Measurements from ENCODE around the gene RSPO3.

The RSPO3 gene

DNA sequence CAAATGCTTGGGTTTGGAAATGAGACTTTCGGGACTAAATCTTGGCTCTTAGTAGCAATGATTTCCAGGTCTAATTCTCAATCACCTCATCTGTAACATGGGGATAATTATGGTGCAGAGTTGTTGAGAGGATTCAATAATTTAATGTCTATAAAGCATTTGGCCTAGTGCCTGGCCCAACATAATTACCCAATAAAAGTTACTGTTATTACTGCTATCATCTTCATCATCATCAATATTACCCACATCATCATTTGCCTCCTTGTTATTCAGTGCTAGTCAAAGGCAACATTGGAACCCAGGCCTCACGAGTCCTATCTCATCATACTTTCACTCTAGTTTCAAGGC is 34.5 kb upstream of the RSPO3 start:
- no peak for TF ChIP-seq ZSCAN16 (tag by site-specific recombination; IDR thresholded peaks at IDR 0.05)
- no peak for TF ChIP-seq ZNF777 (tag by site-specific recombination; IDR thresholded peaks at IDR 0.05; ENCODE audit: borderline replicate concordance)
- TF ChIP-seq ZNF501 (tag by site-specific recombination; IDR thresholded peaks at IDR 0.05): no peak
- TF ChIP-seq HOXD13 (CRISPR knock-in tag; IDR thresholded peaks at IDR 0.05; ENCODE audit: borderline replicate concordance): no peak
- TF ChIP-seq, protein P1, sequence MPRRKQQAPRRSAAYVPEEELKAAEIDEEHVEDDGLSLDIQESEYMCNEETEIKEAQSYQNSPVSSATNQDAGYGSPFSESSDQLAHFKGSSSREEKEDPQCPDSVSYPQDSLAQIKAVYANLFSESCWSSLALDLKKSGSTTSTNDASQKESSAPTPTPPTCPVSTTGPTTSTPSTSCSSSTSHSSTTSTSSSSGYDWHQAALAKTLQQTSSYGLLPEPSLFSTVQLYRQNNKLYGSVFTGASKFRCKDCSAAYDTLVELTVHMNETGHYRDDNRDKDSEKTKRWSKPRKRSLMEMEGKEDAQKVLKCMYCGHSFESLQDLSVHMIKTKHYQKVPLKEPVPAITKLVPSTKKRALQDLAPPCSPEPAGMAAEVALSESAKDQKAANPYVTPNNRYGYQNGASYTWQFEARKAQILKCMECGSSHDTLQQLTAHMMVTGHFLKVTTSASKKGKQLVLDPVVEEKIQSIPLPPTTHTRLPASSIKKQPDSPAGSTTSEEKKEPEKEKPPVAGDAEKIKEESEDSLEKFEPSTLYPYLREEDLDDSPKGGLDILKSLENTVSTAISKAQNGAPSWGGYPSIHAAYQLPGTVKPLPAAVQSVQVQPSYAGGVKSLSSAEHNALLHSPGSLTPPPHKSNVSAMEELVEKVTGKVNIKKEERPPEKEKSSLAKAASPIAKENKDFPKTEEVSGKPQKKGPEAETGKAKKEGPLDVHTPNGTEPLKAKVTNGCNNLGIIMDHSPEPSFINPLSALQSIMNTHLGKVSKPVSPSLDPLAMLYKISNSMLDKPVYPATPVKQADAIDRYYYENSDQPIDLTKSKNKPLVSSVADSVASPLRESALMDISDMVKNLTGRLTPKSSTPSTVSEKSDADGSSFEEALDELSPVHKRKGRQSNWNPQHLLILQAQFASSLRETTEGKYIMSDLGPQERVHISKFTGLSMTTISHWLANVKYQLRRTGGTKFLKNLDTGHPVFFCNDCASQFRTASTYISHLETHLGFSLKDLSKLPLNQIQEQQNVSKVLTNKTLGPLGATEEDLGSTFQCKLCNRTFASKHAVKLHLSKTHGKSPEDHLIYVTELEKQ (tag by site-specific recombination; IDR thresholded peaks at IDR 0.05; ENCODE audit: borderline replicate concordance): no peak
- TF ChIP-seq ZNF677 (tag by site-specific recombination; IDR thresholded peaks at IDR 0.05): no peak
- TF ChIP-seq ZSCAN30 (tag by site-specific recombination; IDR thresholded peaks at IDR 0.05): no peak
- TF ChIP-seq ZNF660 (tag by site-specific recombination; IDR thresholded peaks at IDR 0.05): no peak
- no peak for TF ChIP-seq SP2 (tag by site-specific recombination; IDR thresholded peaks at IDR 0.05)
- TF ChIP-seq RBAK (tag by site-specific recombination; IDR thresholded peaks at IDR 0.05): no peak
- no peak for TF ChIP-seq ZNF19 (tag by site-specific recombination; IDR thresholded peaks at IDR 0.05; ENCODE audit: low read depth)
- TF ChIP-seq ZNF132 (tag by site-specific recombination; IDR thresholded peaks at IDR 0.05; ENCODE audit: borderline replicate concordance): no peak
- no peak for TF ChIP-seq ZNF555 (tag by site-specific recombination; conservative IDR thresholded peaks at IDR 0.05)
- no peak for TF ChIP-seq ZBTB8A (tag by site-specific recombination; IDR thresholded peaks at IDR 0.05)
- no peak for TF ChIP-seq ZNF266 (tag by site-specific recombination; IDR thresholded peaks at IDR 0.05; ENCODE audit: low read depth)
- no peak for TF ChIP-seq ZXDB (tag by site-specific recombination; IDR thresholded peaks at IDR 0.05)
- TF ChIP-seq IKZF3 (tag by site-specific recombination; IDR thresholded peaks at IDR 0.05): no peak
- TF ChIP-seq GLI4 (tag by site-specific recombination; IDR thresholded peaks at IDR 0.05): no peak
- no peak for TF ChIP-seq ZNF174 (tag by site-specific recombination; IDR thresholded peaks at IDR 0.05)
- no peak overlapping the region for H3K27ac ChIP-seq (ENCODE audit: extremely low read depth, low read depth, low read length)
- CTCF ChIA-PET: no interaction called here
- POLR2A ChIA-PET: no interaction called here
- no peaks in the 10 kb centered on the region for H3K9me3 ChIP-seq (ENCODE audit: control insufficient read depth, insufficient read depth, low read depth, low read length)
- H3K4me3 ChIP-seq (ENCODE audit: low read depth, low read length): no peak overlapping the region
- no peaks in the 10 kb centered on the region for H3K4me1 ChIP-seq (ENCODE audit: control insufficient read depth, insufficient read depth, low read length)
- H3K36me3 ChIP-seq (ENCODE audit: control insufficient read depth in 2 of 2, insufficient read depth in 1 of 2, low read length in 2 of 2): no peaks in the 10 kb centered on the region

DNA sequence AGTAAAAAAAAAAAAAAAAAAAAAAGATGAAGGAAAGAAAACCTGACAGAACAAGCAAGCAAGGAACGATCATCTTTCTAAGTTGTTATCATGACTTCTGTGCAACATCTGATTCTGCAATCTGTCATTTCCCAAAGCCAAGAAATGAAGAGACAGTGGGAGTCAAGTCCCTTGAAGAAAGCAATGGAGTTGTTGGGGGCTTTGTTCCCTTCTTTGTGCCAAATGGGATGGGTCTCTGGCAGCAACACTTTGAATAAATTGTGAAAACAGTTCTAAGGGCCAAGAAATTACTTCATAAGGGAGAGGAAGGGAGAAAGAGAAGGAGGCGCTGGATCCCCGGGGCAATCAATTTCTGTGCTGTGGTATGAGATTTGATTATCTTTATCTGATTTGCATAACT is 33.3 kb upstream of the RSPO3 start:
- no peaks in the 10 kb centered on the region for H3K36me3 ChIP-seq (ENCODE audit: control insufficient read depth in 2 of 2, insufficient read depth in 1 of 2, low read length in 2 of 2)
- H3K4me3 ChIP-seq (ENCODE audit: low read depth, low read length): no peak overlapping the region
- H3K27ac ChIP-seq (ENCODE audit: extremely low read depth, low read depth, low read length): no peak overlapping the region
- ChIA-PET CTCF (no interaction called here), POLR2A (no interaction called here)
- no peaks in the 10 kb centered on the region for H3K9me3 ChIP-seq (ENCODE audit: control insufficient read depth, insufficient read depth, low read depth, low read length)
- no peaks in the 10 kb centered on the region for H3K4me1 ChIP-seq (ENCODE audit: control insufficient read depth, insufficient read depth, low read length)
- TF ChIP-seq YY1 (tag by site-specific recombination; IDR thresholded peaks at IDR 0.05): no peak
- TF ChIP-seq ZNF112 (tag by site-specific recombination; IDR thresholded peaks at IDR 0.05): no peak
- no peak for TF ChIP-seq ZNF792 (tag by site-specific recombination; IDR thresholded peaks at IDR 0.05)
- no peak for TF ChIP-seq ZNF785 (tag by site-specific recombination; IDR thresholded peaks at IDR 0.05)
- no peak for TF ChIP-seq ZNF266 (tag by site-specific recombination; IDR thresholded peaks at IDR 0.05; ENCODE audit: low read depth)
- no peak for TF ChIP-seq ZBTB1 (tag by site-specific recombination; IDR thresholded peaks at IDR 0.05)
- TF ChIP-seq, protein P2, sequence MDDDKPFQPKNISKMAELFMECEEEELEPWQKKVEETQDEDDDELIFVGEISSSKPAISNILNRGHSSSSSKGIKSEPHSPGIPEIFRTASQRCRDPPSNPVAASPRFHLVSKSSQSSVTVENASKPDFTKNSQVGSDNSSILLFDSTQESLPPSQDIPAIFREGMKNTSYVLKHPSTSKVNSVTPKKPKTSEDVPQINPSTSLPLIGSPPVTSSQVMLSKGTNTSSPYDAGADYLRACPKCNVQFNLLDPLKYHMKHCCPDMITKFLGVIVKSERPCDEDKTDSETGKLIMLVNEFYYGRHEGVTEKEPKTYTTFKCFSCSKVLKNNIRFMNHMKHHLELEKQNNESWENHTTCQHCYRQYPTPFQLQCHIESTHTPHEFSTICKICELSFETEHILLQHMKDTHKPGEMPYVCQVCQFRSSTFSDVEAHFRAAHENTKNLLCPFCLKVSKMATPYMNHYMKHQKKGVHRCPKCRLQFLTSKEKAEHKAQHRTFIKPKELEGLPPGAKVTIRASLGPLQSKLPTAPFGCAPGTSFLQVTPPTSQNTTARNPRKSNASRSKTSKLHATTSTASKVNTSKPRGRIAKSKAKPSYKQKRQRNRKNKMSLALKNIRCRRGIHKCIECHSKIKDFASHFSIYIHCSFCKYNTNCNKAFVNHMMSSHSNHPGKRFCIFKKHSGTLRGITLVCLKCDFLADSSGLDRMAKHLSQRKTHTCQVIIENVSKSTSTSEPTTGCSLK (tag by site-specific recombination; IDR thresholded peaks at IDR 0.05): no peak
- no peak for TF ChIP-seq ZNF521 (tag by site-specific recombination; IDR thresholded peaks at IDR 0.05)
- no peak for TF ChIP-seq ZBTB21 (tag by site-specific recombination; IDR thresholded peaks at IDR 0.05)
- TF ChIP-seq, protein P3, sequence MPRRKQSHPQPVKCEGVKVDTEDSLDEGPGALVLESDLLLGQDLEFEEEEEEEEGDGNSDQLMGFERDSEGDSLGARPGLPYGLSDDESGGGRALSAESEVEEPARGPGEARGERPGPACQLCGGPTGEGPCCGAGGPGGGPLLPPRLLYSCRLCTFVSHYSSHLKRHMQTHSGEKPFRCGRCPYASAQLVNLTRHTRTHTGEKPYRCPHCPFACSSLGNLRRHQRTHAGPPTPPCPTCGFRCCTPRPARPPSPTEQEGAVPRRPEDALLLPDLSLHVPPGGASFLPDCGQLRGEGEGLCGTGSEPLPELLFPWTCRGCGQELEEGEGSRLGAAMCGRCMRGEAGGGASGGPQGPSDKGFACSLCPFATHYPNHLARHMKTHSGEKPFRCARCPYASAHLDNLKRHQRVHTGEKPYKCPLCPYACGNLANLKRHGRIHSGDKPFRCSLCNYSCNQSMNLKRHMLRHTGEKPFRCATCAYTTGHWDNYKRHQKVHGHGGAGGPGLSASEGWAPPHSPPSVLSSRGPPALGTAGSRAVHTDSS (tag by site-specific recombination; IDR thresholded peaks at IDR 0.05): no peak

All from HEK293 (cell line).